Glomerular visceral epithelial cell (primary cell): Measurements from ENCODE around the gene CATSPERE.
"Not testable (repeated sequence)": the region's sequence is repeated elsewhere in the genome, so short reads cannot be mapped to it uniquely, and the experiment has no call there.

Experiments
- DNase-seq: peaks from one replicate; pipeline ENCODE4 v3.0.0-alpha.2; 2016; ENCODE audit errors: extremely low spot score

Gene CATSPERE

DNA sequence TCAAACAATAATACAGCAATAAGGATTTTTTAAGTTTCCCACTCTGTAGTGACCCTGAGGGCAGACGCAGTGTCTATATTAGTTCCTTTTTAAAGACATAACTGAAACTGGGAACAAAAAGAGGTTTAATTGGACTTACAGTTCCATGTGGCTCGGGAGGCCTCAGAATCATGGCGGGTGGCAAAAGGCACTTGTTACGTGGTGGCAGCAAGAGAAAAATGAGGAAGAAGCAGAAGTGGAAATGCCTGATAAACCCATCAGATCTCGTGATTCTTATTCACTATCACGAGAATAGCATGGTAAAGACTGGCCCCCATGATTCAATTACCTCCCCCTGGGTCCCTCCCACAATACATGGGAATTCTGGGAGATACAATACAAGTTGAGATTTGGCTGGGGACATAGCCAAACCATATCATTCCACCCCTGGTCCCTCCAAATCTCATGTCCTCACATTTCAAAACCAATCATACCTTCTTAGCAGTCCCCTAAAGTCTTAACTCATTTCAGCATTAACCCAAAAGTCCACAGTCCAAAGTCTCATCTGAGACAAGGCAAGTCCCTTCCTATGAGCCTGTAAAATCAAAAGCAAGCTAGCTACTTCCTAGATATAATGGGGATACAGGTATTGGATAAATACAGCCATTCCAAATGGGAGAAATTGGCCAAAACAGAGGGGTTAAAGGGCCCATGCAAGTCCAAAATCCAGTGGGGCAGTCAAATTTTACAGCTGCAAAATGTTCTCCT, 205.8 kb downstream of the CATSPERE start:
- not testable (repeated sequence) for DNase-seq

DNA sequence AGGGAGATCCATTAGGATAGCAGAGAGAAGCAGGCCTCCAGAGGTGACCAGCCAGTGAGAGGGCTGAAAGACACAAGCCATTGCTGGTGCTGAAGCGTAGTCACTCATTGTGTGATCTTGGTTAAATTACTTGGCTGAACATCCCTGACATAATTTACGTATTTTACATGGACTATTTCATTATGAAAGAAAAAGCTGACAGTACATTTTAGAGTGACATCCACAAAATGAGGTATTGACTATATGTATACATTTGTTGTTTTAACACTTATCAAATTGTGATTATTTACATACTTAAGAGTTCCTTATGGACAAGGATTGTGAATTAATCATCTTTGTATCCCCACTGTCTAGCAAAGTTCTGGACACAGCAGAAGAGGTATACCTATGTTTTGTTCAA, 206.7 kb downstream of the CATSPERE start:
- DNase-seq, result no peak

DNA sequence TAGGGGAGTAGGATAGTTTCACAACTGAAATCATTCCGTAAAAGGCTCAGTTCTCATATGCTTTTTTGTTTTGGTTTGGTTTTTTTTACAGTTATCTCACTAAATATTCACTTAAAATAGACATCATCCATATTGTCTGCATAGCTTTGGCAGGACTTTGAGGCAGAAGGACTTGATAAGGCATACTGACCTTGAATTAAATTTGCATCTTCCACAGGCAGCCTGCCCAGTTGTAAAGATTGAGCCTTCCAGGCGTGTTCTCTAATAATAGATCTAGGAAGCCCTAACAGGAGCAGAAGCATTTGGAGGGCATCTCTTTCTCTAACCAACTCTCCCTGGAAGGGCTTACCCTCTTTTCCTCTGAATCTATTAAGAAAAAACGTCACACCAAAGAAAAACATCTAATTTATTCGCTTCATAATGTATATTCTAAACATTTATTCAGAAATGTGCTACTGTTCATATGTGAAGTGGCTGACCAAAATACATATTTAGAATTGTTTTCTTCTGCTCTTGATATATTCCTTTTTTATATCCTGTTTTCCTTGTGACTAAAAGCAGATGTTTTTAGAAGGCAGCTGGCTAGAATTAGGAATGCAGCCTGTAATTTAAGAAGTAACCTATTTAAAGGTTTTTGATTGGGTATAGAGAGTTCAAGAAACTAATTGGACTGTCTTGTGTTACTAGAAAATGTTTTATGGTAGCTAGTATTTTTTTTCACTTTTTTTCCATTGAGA, 212.0 kb downstream of the CATSPERE start:
- DNase-seq, result no peak

DNA sequence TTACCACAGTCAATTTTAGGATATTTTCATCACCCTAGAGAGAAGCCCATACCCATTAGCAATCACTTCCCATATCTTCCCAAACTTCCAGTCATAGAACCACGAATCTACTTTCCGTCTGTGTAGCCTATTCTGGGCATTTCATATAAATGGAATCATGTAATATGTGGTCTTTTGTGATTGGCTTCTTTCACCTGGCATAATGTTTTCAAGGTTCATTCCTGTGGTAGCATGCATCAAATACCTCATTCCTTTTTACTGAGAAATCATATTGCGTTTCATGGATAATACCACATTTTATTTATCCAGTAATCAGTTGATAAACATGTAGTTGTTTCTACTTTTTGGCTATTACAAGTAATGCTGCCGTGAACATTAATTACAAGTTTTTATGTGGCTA, 213.4 kb downstream of the CATSPERE start:
- DNase-seq, result no peak

DNA sequence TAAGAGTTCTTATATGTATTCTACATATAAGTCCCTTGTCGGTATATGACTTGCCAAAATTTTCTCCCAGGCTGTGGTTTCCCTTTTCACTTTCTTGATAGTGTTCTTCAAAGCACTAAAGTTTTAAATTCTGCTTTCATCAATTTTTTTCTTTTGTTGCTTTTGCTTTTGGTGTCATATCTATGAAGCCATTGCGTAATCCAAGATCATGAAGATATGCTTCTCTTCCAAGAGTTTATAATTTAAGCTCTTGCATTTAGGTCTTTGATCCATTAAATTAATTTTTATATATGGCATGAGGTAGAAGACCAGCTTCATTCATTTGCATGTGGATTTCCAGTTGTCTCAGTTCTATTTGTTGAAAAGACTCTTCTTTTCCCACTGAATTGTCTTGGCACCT, 214.1 kb downstream of the CATSPERE start:
- no peak for DNase-seq

DNA sequence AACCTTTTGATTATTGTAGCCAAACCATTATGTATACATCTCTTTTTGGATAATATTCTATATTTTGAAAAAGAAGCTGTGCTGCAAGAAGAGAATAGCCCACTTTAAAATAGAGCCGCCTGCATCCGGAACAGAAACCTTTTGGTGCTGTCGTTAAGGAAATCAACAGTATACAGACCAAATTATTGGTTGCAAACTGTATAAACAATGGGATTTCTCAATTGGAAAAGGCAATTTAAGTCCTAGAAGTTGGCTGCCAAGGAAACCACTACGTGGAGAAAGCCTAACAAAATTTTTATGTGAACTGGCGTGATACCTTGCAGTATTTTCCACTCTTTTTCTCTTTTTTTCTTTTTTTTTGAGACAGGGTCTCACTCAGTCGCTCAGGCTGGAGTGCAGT, 217.6 kb downstream of the CATSPERE start:
- DNase-seq, result no peak

DNA sequence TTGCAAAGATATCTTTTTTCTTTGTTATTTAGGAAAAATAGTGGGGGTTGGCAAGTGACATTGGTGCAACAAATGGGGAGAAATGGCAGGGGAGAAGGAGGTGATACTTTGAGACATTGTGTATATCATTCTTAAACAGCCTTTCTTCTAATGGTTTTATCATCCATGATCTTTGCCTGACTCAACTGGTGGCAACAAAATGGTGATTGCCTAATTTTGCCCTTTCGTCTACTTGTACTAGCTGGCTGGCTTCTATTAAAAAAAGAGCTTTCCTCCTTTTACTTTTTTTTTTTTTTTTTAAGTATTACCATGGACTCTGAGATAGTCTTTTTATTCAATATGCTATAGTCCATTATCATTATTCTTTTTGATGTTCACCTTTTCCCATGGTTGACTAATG, 219.6 kb downstream of the CATSPERE start:
- DNase-seq, result no peak

DNA sequence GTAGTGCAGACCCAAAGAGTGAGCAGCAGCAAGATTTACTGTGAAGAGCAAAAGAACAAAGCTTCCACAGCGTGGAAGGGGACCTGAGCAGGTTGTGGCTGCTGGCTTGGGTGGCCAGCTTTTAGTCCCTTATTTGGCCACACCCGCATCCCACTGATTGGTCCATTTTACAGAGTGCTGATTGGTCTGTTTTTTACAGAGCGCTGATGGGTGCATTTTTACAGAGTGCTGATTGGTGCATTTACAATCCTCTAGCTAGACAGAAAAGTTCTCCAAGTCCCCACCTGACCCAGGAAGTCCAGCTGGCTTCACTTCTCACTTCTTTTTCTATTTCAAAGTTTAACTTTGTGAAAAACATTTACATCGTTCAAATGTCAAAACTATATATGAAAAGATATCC, 221.0 kb downstream of the CATSPERE start:
- not testable (repeated sequence) for DNase-seq
